Measurements from ENCODE around the gene PSMB8.

GRCh38 chr6:32827025-32827424 lies 16.8 kb downstream of the PSMB8 start:
- TF ChIP-seq, protein P1, sequence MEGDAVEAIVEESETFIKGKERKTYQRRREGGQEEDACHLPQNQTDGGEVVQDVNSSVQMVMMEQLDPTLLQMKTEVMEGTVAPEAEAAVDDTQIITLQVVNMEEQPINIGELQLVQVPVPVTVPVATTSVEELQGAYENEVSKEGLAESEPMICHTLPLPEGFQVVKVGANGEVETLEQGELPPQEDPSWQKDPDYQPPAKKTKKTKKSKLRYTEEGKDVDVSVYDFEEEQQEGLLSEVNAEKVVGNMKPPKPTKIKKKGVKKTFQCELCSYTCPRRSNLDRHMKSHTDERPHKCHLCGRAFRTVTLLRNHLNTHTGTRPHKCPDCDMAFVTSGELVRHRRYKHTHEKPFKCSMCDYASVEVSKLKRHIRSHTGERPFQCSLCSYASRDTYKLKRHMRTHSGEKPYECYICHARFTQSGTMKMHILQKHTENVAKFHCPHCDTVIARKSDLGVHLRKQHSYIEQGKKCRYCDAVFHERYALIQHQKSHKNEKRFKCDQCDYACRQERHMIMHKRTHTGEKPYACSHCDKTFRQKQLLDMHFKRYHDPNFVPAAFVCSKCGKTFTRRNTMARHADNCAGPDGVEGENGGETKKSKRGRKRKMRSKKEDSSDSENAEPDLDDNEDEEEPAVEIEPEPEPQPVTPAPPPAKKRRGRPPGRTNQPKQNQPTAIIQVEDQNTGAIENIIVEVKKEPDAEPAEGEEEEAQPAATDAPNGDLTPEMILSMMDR (IDR thresholded peaks at IDR 0.05; ENCODE audit: insufficient read depth, low read depth, low read length) = no peak
- TF ChIP-seq EZH2 (IDR thresholded peaks at IDR 0.05; ENCODE audit: insufficient read depth, low read length) = no peak
